ENCODE results near the gene CCDC40. TPM values are rescaled to one million over a fixed set of nuclear protein-coding genes. Genes with fewer than 3 reads are reported as not detected.

CCDC40 gene
- total and polyA plus RNA-seq, 2 of the 13 experiments (the other 11 are each of a cell fraction or from before 2014, with no cell fraction given): 4.1 to 5.5 TPM

DNA sequence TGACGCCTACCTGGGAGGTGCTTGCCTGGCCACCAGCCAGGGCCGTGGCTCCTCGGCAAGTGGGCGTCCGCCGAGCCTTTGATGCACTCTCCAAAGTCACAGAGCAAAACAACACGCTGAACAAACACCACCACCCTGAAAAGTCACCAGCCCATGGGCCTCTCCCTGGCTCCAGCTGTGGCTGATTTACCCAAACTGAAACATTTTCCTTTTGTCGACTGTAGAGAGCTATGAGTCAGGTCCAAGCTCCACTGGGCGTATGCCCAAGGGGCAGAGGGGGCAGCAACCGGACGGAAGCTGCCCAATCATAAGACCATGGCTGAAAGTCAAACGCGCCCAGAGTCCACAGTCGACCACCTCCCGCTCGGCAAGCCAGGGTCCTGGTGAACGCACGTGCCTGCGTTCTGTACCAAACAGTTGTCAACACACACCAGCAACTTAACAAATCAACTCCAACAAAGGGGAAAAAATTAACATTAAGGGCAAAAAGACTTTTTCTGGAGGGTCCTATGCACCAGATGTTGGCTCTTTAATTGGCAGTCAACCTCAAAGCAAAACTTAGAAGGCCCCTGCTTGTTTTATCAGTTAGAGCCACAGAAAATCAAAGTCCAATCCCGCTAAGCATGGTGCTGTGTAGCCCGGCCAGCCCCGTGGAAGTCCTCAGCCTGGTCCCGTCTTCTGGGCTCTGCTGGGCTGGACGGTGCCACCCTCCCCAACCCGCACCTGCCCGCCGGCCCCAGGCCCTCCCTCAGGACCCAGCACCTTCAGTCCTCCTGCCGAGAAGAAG, 48.1 kb upstream of the CCDC40 start (continued):
- TF ChIP-seq, protein P1, sequence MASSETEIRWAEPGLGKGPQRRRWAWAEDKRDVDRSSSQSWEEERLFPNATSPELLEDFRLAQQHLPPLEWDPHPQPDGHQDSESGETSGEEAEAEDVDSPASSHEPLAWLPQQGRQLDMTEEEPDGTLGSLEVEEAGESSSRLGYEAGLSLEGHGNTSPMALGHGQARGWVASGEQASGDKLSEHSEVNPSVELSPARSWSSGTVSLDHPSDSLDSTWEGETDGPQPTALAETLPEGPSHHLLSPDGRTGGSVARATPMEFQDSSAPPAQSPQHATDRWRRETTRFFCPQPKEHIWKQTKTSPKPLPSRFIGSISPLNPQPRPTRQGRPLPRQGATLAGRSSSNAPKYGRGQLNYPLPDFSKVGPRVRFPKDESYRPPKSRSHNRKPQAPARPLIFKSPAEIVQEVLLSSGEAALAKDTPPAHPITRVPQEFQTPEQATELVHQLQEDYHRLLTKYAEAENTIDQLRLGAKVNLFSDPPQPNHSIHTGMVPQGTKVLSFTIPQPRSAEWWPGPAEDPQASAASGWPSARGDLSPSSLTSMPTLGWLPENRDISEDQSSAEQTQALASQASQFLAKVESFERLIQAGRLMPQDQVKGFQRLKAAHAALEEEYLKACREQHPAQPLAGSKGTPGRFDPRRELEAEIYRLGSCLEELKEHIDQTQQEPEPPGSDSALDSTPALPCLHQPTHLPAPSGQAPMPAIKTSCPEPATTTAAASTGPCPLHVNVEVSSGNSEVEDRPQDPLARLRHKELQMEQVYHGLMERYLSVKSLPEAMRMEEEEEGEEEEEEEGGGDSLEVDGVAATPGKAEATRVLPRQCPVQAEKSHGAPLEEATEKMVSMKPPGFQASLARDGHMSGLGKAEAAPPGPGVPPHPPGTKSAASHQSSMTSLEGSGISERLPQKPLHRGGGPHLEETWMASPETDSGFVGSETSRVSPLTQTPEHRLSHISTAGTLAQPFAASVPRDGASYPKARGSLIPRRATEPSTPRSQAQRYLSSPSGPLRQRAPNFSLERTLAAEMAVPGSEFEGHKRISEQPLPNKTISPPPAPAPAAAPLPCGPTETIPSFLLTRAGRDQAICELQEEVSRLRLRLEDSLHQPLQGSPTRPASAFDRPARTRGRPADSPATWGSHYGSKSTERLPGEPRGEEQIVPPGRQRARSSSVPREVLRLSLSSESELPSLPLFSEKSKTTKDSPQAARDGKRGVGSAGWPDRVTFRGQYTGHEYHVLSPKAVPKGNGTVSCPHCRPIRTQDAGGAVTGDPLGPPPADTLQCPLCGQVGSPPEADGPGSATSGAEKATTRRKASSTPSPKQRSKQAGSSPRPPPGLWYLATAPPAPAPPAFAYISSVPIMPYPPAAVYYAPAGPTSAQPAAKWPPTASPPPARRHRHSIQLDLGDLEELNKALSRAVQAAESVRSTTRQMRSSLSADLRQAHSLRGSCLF (CRISPR knock-in tag; IDR thresholded peaks at IDR 0.05; ENCODE audit: borderline replicate concordance): peak; percentile 64; the same call in 1 of the 2 replicates
- no peak for TF ChIP-seq KAT2B (IDR thresholded peaks at IDR 0.05; ENCODE audit: borderline replicate concordance, low read depth, low read length)
- TF ChIP-seq ARNT (IDR thresholded peaks at IDR 0.05): no peak
- TF ChIP-seq TOPORS (CRISPR knock-in tag; IDR thresholded peaks at IDR 0.05): peak; percentile 87; the same call in 1 of the 2 replicates
- TF ChIP-seq PHF20 (CRISPR knock-in tag; IDR thresholded peaks at IDR 0.05): no peak; the same call in 1 of the 2 replicates
- TF ChIP-seq RAD51 (IDR thresholded peaks at IDR 0.05; ENCODE audit: borderline replicate concordance): no peak
- TF ChIP-seq ZNF775 (CRISPR knock-in tag; IDR thresholded peaks at IDR 0.05; ENCODE audit: borderline replicate concordance): no peak
- TF ChIP-seq NR1H2 (CRISPR knock-in tag; IDR thresholded peaks at IDR 0.05; ENCODE audit: borderline replicate concordance, low read depth): no peak
- peak; percentile 90 for TF ChIP-seq ZNF800 (CRISPR knock-in tag; IDR thresholded peaks at IDR 0.05)
- peak; percentile 96 for TF ChIP-seq ZNF788 (CRISPR knock-in tag; IDR thresholded peaks at IDR 0.05; ENCODE audit: borderline replicate concordance)
- TF ChIP-seq PCBP2 (optimal IDR thresholded peaks at IDR 0.05; ENCODE audit: low read depth, low read length, poor library complexity, severe bottlenecking): no peak
- TF ChIP-seq ZNF317 (CRISPR knock-in tag; IDR thresholded peaks at IDR 0.05): peak; percentile 72
- no peak for TF ChIP-seq MZF1 (CRISPR knock-in tag; IDR thresholded peaks at IDR 0.05; ENCODE audit: borderline replicate concordance)
- TF ChIP-seq, protein P2, sequence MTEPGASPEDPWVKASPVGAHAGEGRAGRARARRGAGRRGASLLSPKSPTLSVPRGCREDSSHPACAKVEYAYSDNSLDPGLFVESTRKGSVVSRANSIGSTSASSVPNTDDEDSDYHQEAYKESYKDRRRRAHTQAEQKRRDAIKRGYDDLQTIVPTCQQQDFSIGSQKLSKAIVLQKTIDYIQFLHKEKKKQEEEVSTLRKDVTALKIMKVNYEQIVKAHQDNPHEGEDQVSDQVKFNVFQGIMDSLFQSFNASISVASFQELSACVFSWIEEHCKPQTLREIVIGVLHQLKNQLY (CRISPR knock-in tag; IDR thresholded peaks at IDR 0.05): peak; percentile 93
- TF ChIP-seq SMAD3 (CRISPR knock-in tag; IDR thresholded peaks at IDR 0.05): peak; percentile 87
- TF ChIP-seq DRAP1 (CRISPR knock-in tag; IDR thresholded peaks at IDR 0.05): peak; percentile 86
- peak; percentile 94 for TF ChIP-seq RXRB (CRISPR knock-in tag; IDR thresholded peaks at IDR 0.05; ENCODE audit: borderline replicate concordance)
- no peak for TF ChIP-seq PHF5A (CRISPR knock-in tag; IDR thresholded peaks at IDR 0.05; ENCODE audit: low read depth, unreplicated experiment)
- peak; percentile 68 for TF ChIP-seq NR2C2 (CRISPR knock-in tag; IDR thresholded peaks at IDR 0.05; ENCODE audit: borderline replicate concordance)
- peak; percentile 33; the same call in 1 of the 2 replicates for TF ChIP-seq ZNF678 (CRISPR knock-in tag; IDR thresholded peaks at IDR 0.05)
- no peak for TF ChIP-seq ZNF75D (CRISPR knock-in tag; IDR thresholded peaks at IDR 0.05; ENCODE audit: borderline replicate concordance)
- peak; percentile 19 for TF ChIP-seq RBM39 (IDR thresholded peaks at IDR 0.05; ENCODE audit: low read depth, low read length, poor library complexity, severe bottlenecking)
